Type B pancreatic cell (in vitro differentiated cells): ENCODE results near the gene RPTN. TPM values are rescaled to one million over a fixed set of nuclear protein-coding genes. Genes with fewer than 3 reads are reported as not detected.

Source experiments
- DNase-seq: peaks from one replicate; pipeline ENCODE4 v3.0.0; 2021; ENCODE audit warnings: mixed read lengths; ENCODE audit not compliant: unreplicated experiment; ENCODE audit errors: extremely low spot score
- H3K27ac Mint-ChIP-seq: 2 replicates; pipeline ENCODE4 v1.8.0; 2021; ENCODE audit warnings: mild to moderate bottlenecking, mixed read lengths
- H3K27me3 Mint-ChIP-seq: 2 replicates; pipeline ENCODE4 v1.8.0; 2021; ENCODE audit warnings: mixed read lengths
- H3K36me3 Mint-ChIP-seq: 2 replicates; pipeline ENCODE4 v1.8.0; 2021; ENCODE audit warnings: mixed read lengths
- H3K4me1 Mint-ChIP-seq: one replicate; pipeline ENCODE4 v1.8.0; 2021; ENCODE audit warnings: mixed read lengths; ENCODE audit not compliant: unreplicated experiment
- H3K4me3 Mint-ChIP-seq: 2 replicates; pipeline ENCODE4 v1.8.0; 2021; ENCODE audit warnings: mild to moderate bottlenecking, mixed read lengths
- H3K9me3 Mint-ChIP-seq: 2 replicates; pipeline ENCODE4 v1.8.0; 2021; ENCODE audit warnings: mixed read lengths
- long read RNA-seq: library from polyadenylated mRNA; unstranded; transcript quantifications from one replicate; pipeline ENCODE4 v2.0.0, GENCODE V29; 2020
- total RNA-seq: library from RNA; stranded (reverse); gene quantifications from 2 replicates; pipeline ENCODE4 v1.2.1, GENCODE V29; 2021; ENCODE audit warnings: low replicate concordance
- TF ChIP-seq, protein P1 (sequence below): fragments of 200-600 bp; sonication (generic); conservative IDR thresholded peaks from 2 replicates; pipeline ENCODE4 v1.5.0; 2021; ENCODE audit warnings: antibody characterized with exemption, mild to moderate bottlenecking

The RPTN gene, protein sequence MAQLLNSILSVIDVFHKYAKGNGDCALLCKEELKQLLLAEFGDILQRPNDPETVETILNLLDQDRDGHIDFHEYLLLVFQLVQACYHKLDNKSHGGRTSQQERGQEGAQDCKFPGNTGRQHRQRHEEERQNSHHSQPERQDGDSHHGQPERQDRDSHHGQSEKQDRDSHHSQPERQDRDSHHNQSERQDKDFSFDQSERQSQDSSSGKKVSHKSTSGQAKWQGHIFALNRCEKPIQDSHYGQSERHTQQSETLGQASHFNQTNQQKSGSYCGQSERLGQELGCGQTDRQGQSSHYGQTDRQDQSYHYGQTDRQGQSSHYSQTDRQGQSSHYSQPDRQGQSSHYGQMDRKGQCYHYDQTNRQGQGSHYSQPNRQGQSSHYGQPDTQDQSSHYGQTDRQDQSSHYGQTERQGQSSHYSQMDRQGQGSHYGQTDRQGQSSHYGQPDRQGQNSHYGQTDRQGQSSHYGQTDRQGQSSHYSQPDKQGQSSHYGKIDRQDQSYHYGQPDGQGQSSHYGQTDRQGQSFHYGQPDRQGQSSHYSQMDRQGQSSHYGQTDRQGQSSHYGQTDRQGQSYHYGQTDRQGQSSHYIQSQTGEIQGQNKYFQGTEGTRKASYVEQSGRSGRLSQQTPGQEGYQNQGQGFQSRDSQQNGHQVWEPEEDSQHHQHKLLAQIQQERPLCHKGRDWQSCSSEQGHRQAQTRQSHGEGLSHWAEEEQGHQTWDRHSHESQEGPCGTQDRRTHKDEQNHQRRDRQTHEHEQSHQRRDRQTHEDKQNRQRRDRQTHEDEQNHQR
- total RNA-seq = 0.34 and 1.3 TPM in 2 replicates
- long read RNA-seq = 0 reads

DNA sequence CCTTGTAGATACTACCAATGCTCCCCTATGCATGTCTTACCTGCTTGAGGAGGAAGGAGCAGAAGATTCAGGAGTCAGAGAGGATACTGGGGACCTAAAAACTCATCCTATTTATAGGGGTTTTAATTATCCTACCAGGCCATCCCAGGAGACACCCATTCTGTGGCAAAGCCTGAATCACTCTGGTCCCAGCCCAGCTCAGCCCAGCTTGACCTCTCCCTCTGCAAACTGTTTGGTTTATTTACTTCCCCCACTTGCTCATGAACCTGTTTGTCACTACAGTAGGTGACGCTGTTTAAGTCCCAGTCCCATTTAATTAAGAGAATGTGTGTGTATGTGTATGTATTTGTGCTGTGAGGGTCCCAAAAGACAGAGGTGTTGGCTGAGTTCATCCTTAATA lies at the start of gene RPTN:
TSS of gene RPTN (minus strand) at position 85 of the 400 bp plus-strand sequence. CDS start 1,339 bp downstream, outside the sequence.
- Mint-ChIP-seq H3K4me1 (no peaks in the 10 kb centered on the region), H3K27me3 (peaks cover 3% of the 10 kb centered on the region), H3K9me3 (peaks cover 4% of the 10 kb centered on the region), H3K27ac (no peak within 1 kb of the TSS), H3K36me3 (no peaks in the 10 kb centered on the region), H3K4me3 (no peak within 1 kb of the TSS)
- DNase-seq = no peak
- TF ChIP-seq, protein P1, sequence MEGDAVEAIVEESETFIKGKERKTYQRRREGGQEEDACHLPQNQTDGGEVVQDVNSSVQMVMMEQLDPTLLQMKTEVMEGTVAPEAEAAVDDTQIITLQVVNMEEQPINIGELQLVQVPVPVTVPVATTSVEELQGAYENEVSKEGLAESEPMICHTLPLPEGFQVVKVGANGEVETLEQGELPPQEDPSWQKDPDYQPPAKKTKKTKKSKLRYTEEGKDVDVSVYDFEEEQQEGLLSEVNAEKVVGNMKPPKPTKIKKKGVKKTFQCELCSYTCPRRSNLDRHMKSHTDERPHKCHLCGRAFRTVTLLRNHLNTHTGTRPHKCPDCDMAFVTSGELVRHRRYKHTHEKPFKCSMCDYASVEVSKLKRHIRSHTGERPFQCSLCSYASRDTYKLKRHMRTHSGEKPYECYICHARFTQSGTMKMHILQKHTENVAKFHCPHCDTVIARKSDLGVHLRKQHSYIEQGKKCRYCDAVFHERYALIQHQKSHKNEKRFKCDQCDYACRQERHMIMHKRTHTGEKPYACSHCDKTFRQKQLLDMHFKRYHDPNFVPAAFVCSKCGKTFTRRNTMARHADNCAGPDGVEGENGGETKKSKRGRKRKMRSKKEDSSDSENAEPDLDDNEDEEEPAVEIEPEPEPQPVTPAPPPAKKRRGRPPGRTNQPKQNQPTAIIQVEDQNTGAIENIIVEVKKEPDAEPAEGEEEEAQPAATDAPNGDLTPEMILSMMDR = no peak

DNA sequence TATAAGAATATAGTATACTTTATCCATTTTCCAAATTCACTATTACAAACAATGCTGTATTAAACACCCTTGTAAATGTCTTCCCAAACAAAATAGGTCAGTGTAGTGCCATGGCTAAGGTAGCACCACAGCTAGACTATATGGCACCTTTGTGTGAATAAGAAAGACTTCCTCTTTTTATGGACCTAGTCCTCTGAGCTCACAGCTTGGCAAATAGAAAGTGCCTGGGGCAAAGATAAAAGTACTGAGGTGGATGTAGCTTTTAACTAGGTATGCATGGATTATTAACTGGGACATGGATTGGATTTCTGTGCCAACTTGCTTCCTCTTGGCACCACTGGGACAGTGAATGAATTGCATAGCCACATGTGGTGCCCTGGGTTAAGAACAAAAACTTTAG lies 40.0 kb upstream of the RPTN start:
- H3K27me3 Mint-ChIP-seq = no peaks in the 10 kb centered on the region
- no peak overlapping the region for H3K4me3 Mint-ChIP-seq
- DNase-seq = no peak
- H3K9me3 Mint-ChIP-seq = peaks cover 13% of the 10 kb centered on the region
- no peaks in the 10 kb centered on the region for H3K4me1 Mint-ChIP-seq
- no peaks in the 10 kb centered on the region for H3K36me3 Mint-ChIP-seq
- H3K27ac Mint-ChIP-seq = no peak overlapping the region
- TF ChIP-seq, protein P1 = no peak

DNA sequence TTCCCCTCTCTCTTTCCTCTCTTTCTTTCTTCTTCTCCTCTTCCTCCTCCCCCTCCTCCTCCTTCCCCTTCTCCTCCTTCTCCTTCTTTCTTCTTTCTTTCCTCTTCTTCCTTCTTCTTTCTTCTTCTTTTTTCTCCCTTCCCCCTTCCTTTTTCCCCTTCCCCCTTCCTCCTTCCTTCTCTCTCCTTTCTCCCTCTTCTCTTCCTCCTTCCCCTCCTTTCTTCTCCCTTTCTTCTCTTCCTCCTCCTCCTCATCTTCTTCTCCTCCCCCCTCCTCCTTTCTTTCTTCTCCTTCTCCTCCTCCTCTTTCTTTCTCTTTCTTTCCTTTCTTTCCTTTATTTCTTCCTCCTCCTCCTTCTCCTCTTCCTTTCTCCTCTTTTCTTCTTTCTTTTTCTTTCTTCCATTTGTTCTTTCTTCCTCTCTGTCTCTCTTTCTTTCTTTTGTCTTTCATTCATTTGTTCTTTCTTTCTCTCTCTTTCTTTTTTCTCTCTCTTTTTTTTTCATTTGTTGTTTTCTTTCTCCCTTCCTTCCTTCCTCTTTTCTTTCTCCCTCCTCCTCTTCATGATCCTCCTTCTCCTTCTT lies 38.4 kb upstream of the RPTN start:
- Mint-ChIP-seq H3K27me3 (no peaks in the 10 kb centered on the region), H3K9me3 (peaks cover 14% of the 10 kb centered on the region), H3K27ac (no peak overlapping the region), H3K4me1 (no peaks in the 10 kb centered on the region), H3K4me3 (no peak overlapping the region), H3K36me3 (no peaks in the 10 kb centered on the region)
- TF ChIP-seq, protein P1 = no peak
- no peak for DNase-seq

DNA sequence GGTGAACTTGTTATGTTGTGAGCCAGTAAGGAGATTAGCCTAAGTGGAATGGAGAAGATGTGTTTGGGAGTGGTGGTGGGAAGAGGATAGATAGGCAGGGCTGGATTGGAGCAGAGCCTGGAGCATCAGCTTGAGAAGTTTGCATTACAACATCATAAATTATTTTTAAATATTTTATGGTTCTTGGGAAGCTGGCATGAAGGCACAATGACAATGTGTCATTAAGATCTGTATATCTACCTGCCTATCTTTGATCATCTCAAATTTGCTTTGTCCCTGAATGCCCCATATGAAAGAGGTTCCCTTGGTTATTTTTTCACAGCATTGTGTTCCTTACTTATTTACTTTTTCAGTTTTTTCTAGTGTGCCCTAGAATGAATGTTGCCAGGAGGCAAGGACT lies 32.7 kb upstream of the RPTN start:
- TF ChIP-seq, protein P1 = no peak
- Mint-ChIP-seq H3K4me3 (no peak overlapping the region), H3K36me3 (no peaks in the 10 kb centered on the region), H3K4me1 (no peaks in the 10 kb centered on the region), H3K27me3 (peaks cover 6% of the 10 kb centered on the region), H3K27ac (no peak overlapping the region), H3K9me3 (peaks cover 5% of the 10 kb centered on the region)
- no peak for DNase-seq

DNA sequence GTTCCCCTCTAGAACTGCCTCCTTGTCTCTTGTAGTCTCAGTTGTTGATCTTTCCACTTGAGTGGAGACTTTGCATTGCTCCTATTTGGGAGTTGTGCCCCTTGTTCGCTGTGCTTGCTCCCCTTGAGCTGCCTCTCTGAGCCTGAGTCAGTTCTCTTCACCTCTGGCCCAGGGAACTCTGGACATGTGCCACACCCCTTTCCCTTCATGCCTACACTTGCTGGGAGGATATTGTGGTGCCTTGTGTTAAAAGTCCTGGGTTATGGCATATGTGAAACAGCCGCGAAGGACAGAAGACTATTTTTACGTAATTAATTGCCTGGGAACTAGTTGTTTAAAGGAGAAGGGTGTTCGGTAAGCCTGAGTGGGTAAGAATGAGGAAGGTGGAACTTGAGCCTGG lies 32.2 kb upstream of the RPTN start:
- TF ChIP-seq, protein P1 = no peak
- Mint-ChIP-seq H3K4me3 (no peak overlapping the region), H3K36me3 (no peaks in the 10 kb centered on the region), H3K9me3 (peaks cover 5% of the 10 kb centered on the region), H3K27me3 (peaks cover 6% of the 10 kb centered on the region), H3K4me1 (no peaks in the 10 kb centered on the region), H3K27ac (no peak overlapping the region)
- no peak for DNase-seq
